Neuronal stem cell (in vitro differentiated cells): ENCODE measurements around the gene DNAI4.
A peak's percentile ranks its signal among the peaks of the same experiment; 100 is the strongest.

Experiments used
- DNase-seq: peaks from one replicate; pipeline ENCODE4 v3.0.0-alpha.2; 2013; ENCODE audit warnings: low spot score
- H2AFZ ChIP-seq: one replicate; pipeline ENCODE4 v1.6.1; 2013; ENCODE audit warnings: mild to moderate bottlenecking, low read length, inconsistent platforms
- H2AK5ac ChIP-seq: 2 replicates; pipeline ENCODE4 v1.6.1; 2013; ENCODE audit warnings: low read depth, mild to moderate bottlenecking, inconsistent platforms, low read length, moderate library complexity, mixed read lengths
- H2BK120ac ChIP-seq: 2 replicates; pipeline ENCODE4 v1.6.1; 2013; ENCODE audit warnings: low read depth, mild to moderate bottlenecking, inconsistent platforms, low read length, moderate library complexity, mixed read lengths
- H2BK12ac ChIP-seq: one replicate; pipeline ENCODE4 v1.6.1; 2013; ENCODE audit warnings: low read length, inconsistent platforms
- H2BK15ac ChIP-seq: 2 replicates; pipeline ENCODE4 v1.6.1; 2013; ENCODE audit warnings: mild to moderate bottlenecking, low read length, inconsistent platforms, mixed read lengths
- H2BK5ac ChIP-seq: one replicate; pipeline ENCODE4 v1.6.1; 2013; ENCODE audit warnings: inconsistent platforms, mild to moderate bottlenecking, low read length, moderate library complexity
- H3K14ac ChIP-seq: one replicate; pipeline ENCODE4 v1.6.1; 2013; ENCODE audit warnings: low read length, inconsistent platforms
- H3K18ac ChIP-seq: 2 replicates; pipeline ENCODE4 v1.6.1; 2013; ENCODE audit warnings: low read length, inconsistent platforms
- H3K23ac ChIP-seq: 2 replicates; pipeline ENCODE4 v1.6.1; 2013; ENCODE audit warnings: low read depth, mild to moderate bottlenecking, mixed read lengths, low read length, inconsistent platforms; ENCODE audit not compliant: poor library complexity
- H3K27ac ChIP-seq: replicated peaks from 3 replicates; pipeline ENCODE4 v1.5.1; 2013; ENCODE audit warnings: low read length, inconsistent platforms
- H3K27me3 ChIP-seq, 3 experiments: 2 replicates each; pipeline ENCODE4 v1.6.1; 2013; ENCODE audit warnings: low read length in 3 of 3, mild to moderate bottlenecking in 2 of 3, inconsistent platforms in 1 of 3, low read depth in 1 of 3, mixed read lengths in 1 of 3, moderate library complexity in 1 of 3; ENCODE audit not compliant: control insufficient read depth in 3 of 3, insufficient read depth in 3 of 3
- H3K36me3 ChIP-seq, 2 donors: replicated peaks in 1 of 2; 2 replicates each; pipeline ENCODE4 v1.6.1; 2013; ENCODE audit warnings: low read length in 2 of 2; ENCODE audit not compliant: control insufficient read depth in 2 of 2, insufficient read depth in 2 of 2
- H3K4ac ChIP-seq: 2 replicates; pipeline ENCODE4 v1.6.1; 2013; ENCODE audit warnings: inconsistent platforms, mild to moderate bottlenecking, low read length, moderate library complexity
- H3K4me1 ChIP-seq, 2 donors: 1 replicate in 1 of 2; 2 replicates in 1 of 2; pipeline ENCODE4 v1.6.1; 2013; ENCODE audit warnings: low read length in 2 of 2, low read depth in 1 of 2; ENCODE audit not compliant: control insufficient read depth in 2 of 2, insufficient read depth in 1 of 2
- H3K4me2 ChIP-seq: one replicate; pipeline ENCODE4 v1.6.1; 2013; ENCODE audit warnings: mild to moderate bottlenecking, low read length, inconsistent platforms; ENCODE audit not compliant: insufficient read depth, poor library complexity, severe bottlenecking
- H3K4me3 ChIP-seq, 2 donors: 2 replicates each; pipeline ENCODE4 v1.5.1; 2013; ENCODE audit warnings: low read length in 2 of 2, mild to moderate bottlenecking in 2 of 2, inconsistent platforms in 1 of 2, moderate library complexity in 1 of 2
- H3K79me1 ChIP-seq: one replicate; pipeline ENCODE4 v1.6.1; 2013; ENCODE audit warnings: low read depth, mild to moderate bottlenecking, inconsistent platforms, low read length, moderate library complexity
- H3K9ac ChIP-seq: one replicate; pipeline ENCODE4 v1.6.1; 2013; ENCODE audit warnings: mild to moderate bottlenecking, low read depth, low read length, inconsistent platforms; ENCODE audit not compliant: poor library complexity
- H3K9me3 ChIP-seq, 2 donors: replicated peaks in 1 of 2; 2 replicates each; pipeline versions ENCODE3 to v1.6.1; 2013; ENCODE audit warnings: low read length in 2 of 2, mild to moderate bottlenecking in 2 of 2, inconsistent platforms in 1 of 2, low read depth in 1 of 2, mixed read lengths in 1 of 2, moderate library complexity in 1 of 2; ENCODE audit not compliant: control insufficient read depth in 2 of 2, insufficient read depth in 1 of 2
- H4K8ac ChIP-seq: one replicate; pipeline ENCODE4 v1.6.1; 2013; ENCODE audit warnings: low read depth, mild to moderate bottlenecking, inconsistent platforms, low read length, moderate library complexity
- H4K91ac ChIP-seq: one replicate; pipeline ENCODE4 v1.6.1; 2013; ENCODE audit warnings: low read length, low read depth, mild to moderate bottlenecking, inconsistent platforms; ENCODE audit not compliant: poor library complexity
- WGBS, 2 donors: extraction: QIAGEN DNeasy Blood & Tissue Kit; methylation state at CpG; one replicate each; pipeline ENCODE4 v1.1.7; 2013; ENCODE audit warnings: missing lambda C conversion rate in 2 of 2, mixed read lengths in 1 of 2; ENCODE audit not compliant: insufficient read length in 2 of 2, insufficient replicate concordance in 1 of 2; ENCODE audit errors: extremely low coverage in 2 of 2; 5-methylcytosine and 5-hydroxymethylcytosine counted together

The DNAI4 gene

GRCh38 chr1:66929146-66929688 is 4.6 kb upstream of the DNAI4 start:
- Histone ChIP-seq H2AK5ac (no peak overlapping the region), H3K23ac (no peak overlapping the region), H3K9me3 (no peaks in the 10 kb centered on the region), H3K4me3 (no peak overlapping the region), H3K36me3 (peaks cover 0 to 5% of the 10 kb centered on the region in 2 donors), H4K91ac (no peak overlapping the region), H4K8ac (no peak overlapping the region), H2AFZ (no peak overlapping the region), H2BK15ac (no peak overlapping the region), H3K18ac (no peak overlapping the region), H2BK5ac (no peak overlapping the region), H2BK120ac (no peak overlapping the region), H3K27ac (no peak overlapping the region), H3K79me1 (no peaks in the 10 kb centered on the region), H3K4me1 (peaks cover 0 to 23% of the 10 kb centered on the region in 2 donors), H3K4ac (no peak overlapping the region), H3K4me2 (no peak overlapping the region), H3K9ac (no peak overlapping the region), H3K27me3 (no peaks in the 10 kb centered on the region), H2BK12ac (no peak overlapping the region), H3K14ac (no peak overlapping the region)
- WGBS, 2 donors, result no CpG with 5 or more reads among the region's 3 CpGs
- no peak for DNase-seq

- Histone ChIP-seq H3K14ac (no peak overlapping the region), H2BK120ac (no peak overlapping the region), H3K9ac (no peak overlapping the region), H3K23ac (no peak overlapping the region), H2BK15ac (no peak overlapping the region), H3K18ac (no peak overlapping the region), H3K4ac (no peak overlapping the region), H3K4me2 (no peak overlapping the region), H4K8ac (no peak overlapping the region), H3K36me3 (peaks cover 0 to 10% of the 10 kb centered on the region in 2 donors), H2AK5ac (no peak overlapping the region), H3K27me3 (no peaks in the 10 kb centered on the region), H3K27ac (no peak overlapping the region), H2AFZ (no peak overlapping the region), H2BK12ac (no peak overlapping the region), H3K4me1 (peaks cover 3 to 21% of the 10 kb centered on the region in 2 donors), H3K79me1 (no peaks in the 10 kb centered on the region), H4K91ac (no peak overlapping the region), H3K4me3 (no peak overlapping the region), H2BK5ac (no peak overlapping the region), H3K9me3 (no peaks in the 10 kb centered on the region)
- no peak for DNase-seq
Observed at GRCh38 chr1:66927528-66927927, 2.9 kb upstream of the DNAI4 start.

- Histone ChIP-seq H3K9me3 (no peaks in the 10 kb centered on the region), H3K4me3 (peak overlapping the region; percentile 92 to 95), H3K27me3 (no peaks in the 10 kb centered on the region), H3K36me3 (peaks cover 0 to 14% of the 10 kb centered on the region in 2 donors), H2BK15ac (no peak overlapping the region), H3K18ac (no peak overlapping the region), H2BK120ac (no peak overlapping the region), H2AK5ac (no peak overlapping the region), H4K8ac (no peak overlapping the region), H3K4ac (no peak overlapping the region), H4K91ac (no peak overlapping the region), H2AFZ (peak overlapping the region; percentile 83), H2BK5ac (no peak overlapping the region), H3K14ac (no peak overlapping the region), H3K27ac (peak overlapping the region; percentile 97), H3K4me2 (peak overlapping the region; percentile 75), H3K9ac (no peak overlapping the region), H2BK12ac (no peak overlapping the region), H3K79me1 (no peaks in the 10 kb centered on the region), H3K4me1 (peaks cover 3 to 18% of the 10 kb centered on the region in 2 donors), H3K23ac (no peak overlapping the region)
- DNase-seq, result no peak
- WGBS, 2 donors, result no CpG with 5 or more reads among the region's 9 CpGs
Observed at GRCh38 chr1:66925944-66926343, 1.3 kb upstream of the DNAI4 start.

- Histone ChIP-seq H3K4me1 (peaks cover 3 to 18% of the 10 kb centered on the region in 2 donors), H3K23ac (peak overlapping the region; percentile 91), H3K36me3 (peaks cover 0 to 18% of the 10 kb centered on the region in 2 donors), H2AK5ac (no peak overlapping the region), H2BK5ac (peak overlapping the region; percentile 98), H2AFZ (peak overlapping the region; percentile 83), H2BK15ac (no peak overlapping the region), H2BK12ac (no peak overlapping the region), H4K91ac (no peak overlapping the region), H3K4me3 (peak overlapping the region; percentile 92 to 95), H4K8ac (no peak overlapping the region), H3K27ac (peak overlapping the region; percentile 97), H3K4ac (peak overlapping the region; percentile 37), H3K9me3 (no peaks in the 10 kb centered on the region), H3K14ac (no peak overlapping the region), H3K79me1 (no peaks in the 10 kb centered on the region), H3K27me3 (no peaks in the 10 kb centered on the region), H3K4me2 (peak overlapping the region; percentile 75), H2BK120ac (no peak overlapping the region), H3K18ac (peak overlapping the region; percentile 91), H3K9ac (peak overlapping the region; percentile 84)
- no CpG with 5 or more reads among the region's 11 CpGs for WGBS, 2 donors
- no peak for DNase-seq
Observed at GRCh38 chr1:66925558-66925910, 878 bp upstream of the DNAI4 start.
